Hippocampal formation (tissue), 2 donors: Measurements from ENCODE around the gene KIAA0825.
"Not testable (repeated sequence)": the region's sequence is repeated elsewhere in the genome, so short reads cannot be mapped to it uniquely, and the experiment has no call there.

Experiments used
- DNase-seq, 2 donors: peaks; one replicate each; lab custom pipeline; 2025; lab: John Stamatoyannopoulos, UW

Gene KIAA0825

GRCh38 chr5:94375801-94376200 lies 242.6 kb downstream of the KIAA0825 start:
- DNase-seq, result no peak

- no peak for DNase-seq
Observed at GRCh38 chr5:94374336-94374735, 244.1 kb downstream of the KIAA0825 start.

- DNase-seq, result no peak
Observed at GRCh38 chr5:94367900-94368299, 250.5 kb downstream of the KIAA0825 start.

- no peak for DNase-seq
Observed at GRCh38 chr5:94366811-94367210, 251.6 kb downstream of the KIAA0825 start.

- DNase-seq, result no peak
Observed at GRCh38 chr5:94362857-94363256, 255.5 kb downstream of the KIAA0825 start.

GRCh38 chr5:94361832-94362796 lies 256.3 kb downstream of the KIAA0825 start:
- DNase-seq, result no peak

- DNase-seq, result no peak
Observed at GRCh38 chr5:94361161-94361560, 257.2 kb downstream of the KIAA0825 start.

GRCh38 chr5:94360382-94361130 lies 257.8 kb downstream of the KIAA0825 start:
- no peak for DNase-seq

- DNase-seq, result no peak
Observed at GRCh38 chr5:94359880-94360279, 258.5 kb downstream of the KIAA0825 start.

GRCh38 chr5:94355811-94356210 lies 262.6 kb downstream of the KIAA0825 start:
- no peak for DNase-seq

GRCh38 chr5:94354837-94355485 lies 263.4 kb downstream of the KIAA0825 start:
- not testable (repeated sequence) for DNase-seq

- no peak for DNase-seq
Observed at GRCh38 chr5:94353605-94354004, 264.8 kb downstream of the KIAA0825 start.

- DNase-seq, result no peak
Observed at GRCh38 chr5:94347130-94347529, 271.3 kb downstream of the KIAA0825 start.

- DNase-seq, result no peak
Observed at GRCh38 chr5:94345257-94345656, 273.1 kb downstream of the KIAA0825 start.

GRCh38 chr5:94337617-94338016 lies 280.8 kb downstream of the KIAA0825 start:
- no peak for DNase-seq

- DNase-seq, result no peak
Observed at GRCh38 chr5:94335936-94336335, 282.5 kb downstream of the KIAA0825 start.

- no peak for DNase-seq
Observed at GRCh38 chr5:94329115-94329514, 289.3 kb downstream of the KIAA0825 start.

GRCh38 chr5:94326586-94326985 lies 291.8 kb downstream of the KIAA0825 start:
- no peak for DNase-seq

GRCh38 chr5:94316916-94317838 lies 301.2 kb downstream of the KIAA0825 start:
- no peak for DNase-seq

GRCh38 chr5:94314460-94315131 lies 303.8 kb downstream of the KIAA0825 start:
- DNase-seq, result peak; percentile 5 to 53

- no peak for DNase-seq
Observed at GRCh38 chr5:94313696-94314095, 304.7 kb downstream of the KIAA0825 start.
